DOHH2 (cell line): ENCODE measurements around the gene ATP10A.
A peak's percentile ranks its signal among the peaks of the same experiment; 100 is the strongest.

ENCODE experiments used
- H3F3A ChIP-seq: fragments of 200-600 bp; sonication (generic), shearing (Covaris generic); 2 replicates; pipeline ENCODE4 v1.6.0; 2016; ENCODE audit warnings: antibody characterized with exemption, mild to moderate bottlenecking; ENCODE audit not compliant: control insufficient read depth, insufficient read depth
- H3K27ac ChIP-seq: fragments of 200-600 bp; sonication (generic); 2 replicates; pipeline ENCODE4 v1.5.1; 2014; ENCODE audit warnings: low read depth, mild to moderate bottlenecking, low read length, moderate library complexity
- H3K27me3 ChIP-seq: fragments of 200-600 bp; sonication (generic); 2 replicates; pipeline ENCODE4 v1.6.1; 2014; ENCODE audit warnings: mild to moderate bottlenecking, low read length, mixed read lengths; ENCODE audit not compliant: control insufficient read depth
- H3K36me3 ChIP-seq: fragments of 200-600 bp; sonication (generic); 2 replicates; pipeline ENCODE4 v1.6.1; 2014; ENCODE audit warnings: mild to moderate bottlenecking, low read length, moderate library complexity, mixed read lengths; ENCODE audit not compliant: control insufficient read depth
- H3K4me1 ChIP-seq: fragments of 200-600 bp; sonication (generic); 2 replicates; pipeline ENCODE4 v1.6.1; 2014; ENCODE audit warnings: mild to moderate bottlenecking, low read length, mixed read lengths; ENCODE audit not compliant: control insufficient read depth
- H3K4me2 ChIP-seq: fragments of 200-600 bp; sonication (generic); 2 replicates; pipeline ENCODE4 v1.6.0; 2014; ENCODE audit warnings: mild to moderate bottlenecking, low read length, moderate library complexity
- H3K4me3 ChIP-seq: fragments of 200-600 bp; sonication (generic); 2 replicates; pipeline ENCODE4 v1.5.1; 2014; ENCODE audit warnings: mild to moderate bottlenecking, low read length, mixed read lengths
- H3K79me2 ChIP-seq: fragments of 200-600 bp; sonication (generic); 2 replicates; pipeline ENCODE4 v1.6.1; 2014; ENCODE audit warnings: mild to moderate bottlenecking, low read length, mixed read lengths; ENCODE audit not compliant: control insufficient read depth
- H3K9me2 ChIP-seq: fragments of 200-600 bp; sonication (generic); replicated peaks from 2 replicates; pipeline ENCODE4 v1.6.1; 2014; ENCODE audit warnings: mild to moderate bottlenecking, low read length, mixed read lengths; ENCODE audit not compliant: control insufficient read depth
- H3K9me3 ChIP-seq: fragments of 200-600 bp; sonication (generic); 2 replicates; pipeline ENCODE4 v1.6.1; 2014; ENCODE audit warnings: antibody characterized with exemption, low read length, mixed read lengths; ENCODE audit not compliant: control insufficient read depth, insufficient read depth
- H4K20me1 ChIP-seq: fragments of 200-600 bp; sonication (generic); 2 replicates; pipeline ENCODE4 v1.6.0; 2014; ENCODE audit warnings: low read depth, mild to moderate bottlenecking, antibody characterized with exemption, low read length, moderate library complexity; ENCODE audit not compliant: control insufficient read depth, insufficient read depth
- CTCF ChIP-seq: fragments of 200-600 bp; sonication (generic); IDR thresholded peaks from one replicate; pipeline ENCODE4 v1.5.1; 2014; ENCODE audit warnings: antibody characterized with exemption, mild to moderate bottlenecking, low read depth, low read length; ENCODE audit not compliant: poor library complexity, severe bottlenecking
- EZH2phosphoT487 ChIP-seq: fragments of 200-600 bp; sonication (generic); IDR thresholded peaks from 2 replicates; pipeline ENCODE4 v1.6.1; 2017; ENCODE audit warnings: borderline replicate concordance, mild to moderate bottlenecking, antibody characterized with exemption, low read length, moderate library complexity, mixed read lengths

The ATP10A gene

DNA sequence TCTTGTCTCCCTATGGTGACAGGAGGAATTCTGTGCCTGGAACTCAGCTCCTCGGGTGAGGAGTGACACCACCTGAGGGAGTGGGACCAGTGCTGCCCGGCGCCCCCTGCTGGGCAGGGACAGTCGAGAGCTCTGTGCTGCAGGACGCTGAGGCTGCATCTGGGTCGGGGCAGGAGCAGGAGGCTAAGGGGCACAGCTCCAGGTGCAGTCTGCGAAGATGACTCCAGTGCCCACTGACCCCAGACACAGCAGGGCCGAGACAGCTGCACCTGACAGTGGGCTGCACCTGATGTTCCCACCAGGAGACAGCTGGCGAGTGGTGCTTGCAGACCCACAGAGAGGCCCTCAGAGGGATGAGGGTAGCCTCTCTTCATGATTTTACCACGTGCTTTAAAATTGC, 152.9 kb downstream of the ATP10A start:
- Histone ChIP-seq H3K36me3 (no peaks in the 10 kb centered on the region), H3K4me3 (no peak overlapping the region), H3F3A (no peaks in the 10 kb centered on the region), H3K79me2 (no peaks in the 10 kb centered on the region), H3K9me3 (peaks cover 48% of the 10 kb centered on the region), H3K9me2 (no peaks in the 10 kb centered on the region), H3K4me2 (no peak overlapping the region), H3K27me3 (no peaks in the 10 kb centered on the region), H3K4me1 (no peaks in the 10 kb centered on the region), H3K27ac (no peak overlapping the region), H4K20me1 (no peaks in the 10 kb centered on the region)
- TF ChIP-seq CTCF (peak; percentile 58), EZH2phosphoT487 (no peak)

DNA sequence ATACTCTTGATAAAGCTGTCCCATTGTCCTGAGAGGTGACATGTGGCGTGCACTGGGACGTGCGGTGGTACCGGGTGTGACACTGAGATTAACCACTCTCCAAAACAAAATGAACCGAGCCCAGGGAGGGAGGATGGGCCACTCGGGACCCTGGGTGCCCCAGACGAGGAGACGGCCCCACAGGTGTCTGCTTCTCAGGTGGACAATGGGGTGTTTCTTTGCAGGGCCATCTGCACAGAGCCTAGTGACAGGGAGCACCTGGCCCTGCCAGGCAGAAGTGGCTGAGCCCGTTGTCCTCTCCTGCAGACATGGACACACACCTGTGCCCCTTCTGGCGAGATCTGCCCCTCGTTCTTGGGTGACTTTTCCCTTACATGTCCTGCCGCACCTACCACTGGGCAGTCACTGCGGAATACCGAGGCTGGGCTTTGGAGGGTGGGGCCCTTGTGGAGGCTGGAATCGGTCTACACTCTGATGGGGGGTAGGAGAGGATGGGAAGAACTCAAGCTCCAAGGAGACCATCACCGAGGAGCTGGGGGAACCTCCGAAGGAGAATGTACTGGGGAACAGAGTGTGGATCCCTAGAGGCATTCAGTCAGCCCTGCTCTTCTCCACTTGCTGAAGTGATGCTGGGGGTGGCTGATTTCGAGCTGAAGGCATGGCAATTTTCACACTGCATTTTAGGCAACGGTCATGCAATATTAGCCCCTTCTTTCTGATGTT, 153.5 kb downstream of the ATP10A start:
- no peaks in the 10 kb centered on the region for H3K36me3 ChIP-seq
- no peaks in the 10 kb centered on the region for H4K20me1 ChIP-seq
- TF ChIP-seq EZH2phosphoT487: no peak
- no peak for TF ChIP-seq CTCF
- no peaks in the 10 kb centered on the region for H3K4me1 ChIP-seq
- no peaks in the 10 kb centered on the region for H3F3A ChIP-seq
- H3K9me2 ChIP-seq: no peaks in the 10 kb centered on the region
- H3K27me3 ChIP-seq: no peaks in the 10 kb centered on the region
- H3K4me2 ChIP-seq: no peak overlapping the region
- peaks cover 47% of the 10 kb centered on the region for H3K9me3 ChIP-seq
- no peak overlapping the region for H3K4me3 ChIP-seq
- H3K27ac ChIP-seq: no peak overlapping the region
- no peaks in the 10 kb centered on the region for H3K79me2 ChIP-seq

DNA sequence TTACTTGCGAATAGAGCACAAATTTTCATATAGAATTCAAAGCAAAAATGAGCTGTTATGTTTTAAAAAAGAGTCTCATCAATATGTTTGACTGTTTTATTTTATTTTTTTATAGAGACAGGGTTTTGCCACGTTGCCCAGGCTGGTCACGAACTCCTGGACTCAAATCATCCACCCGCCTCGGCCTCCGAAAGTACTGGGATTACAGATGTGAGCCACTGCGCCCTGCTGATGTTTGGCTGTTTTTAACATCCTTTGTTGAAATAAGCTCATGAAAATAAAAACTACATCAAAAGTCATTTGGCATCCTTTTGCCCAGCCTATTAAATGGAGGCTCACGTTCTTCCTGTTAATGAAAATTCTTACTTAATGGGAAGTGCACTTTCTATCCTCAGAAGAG, 154.7 kb downstream of the ATP10A start:
- no peak overlapping the region for H3K4me3 ChIP-seq
- peaks cover 44% of the 10 kb centered on the region for H3K9me3 ChIP-seq
- no peaks in the 10 kb centered on the region for H3K9me2 ChIP-seq
- H3K36me3 ChIP-seq: no peaks in the 10 kb centered on the region
- no peaks in the 10 kb centered on the region for H3K4me1 ChIP-seq
- H4K20me1 ChIP-seq: no peaks in the 10 kb centered on the region
- H3K79me2 ChIP-seq: no peaks in the 10 kb centered on the region
- TF ChIP-seq CTCF (no peak), EZH2phosphoT487 (no peak)
- H3K4me2 ChIP-seq: no peak overlapping the region
- no peak overlapping the region for H3K27ac ChIP-seq
- H3F3A ChIP-seq: no peaks in the 10 kb centered on the region
- no peaks in the 10 kb centered on the region for H3K27me3 ChIP-seq
